Astrocyte of the spinal cord (primary cell): ENCODE results near the gene SLC37A2.

Source experiments
- DNase-seq: peaks from one replicate; pipeline ENCODE4 v3.0.0; 2011; ENCODE audit warnings: low read depth, low spot score
- H3K4me3 ChIP-seq: 2 replicates; pipeline ENCODE4 v1.5.1; 2011; ENCODE audit warnings: low read depth, mild to moderate bottlenecking, low read length, moderate library complexity
- in situ Hi-C: cut with HindIII; loops from 2 replicates; pipeline ENCODE4 v1.10.0; 2017; ENCODE audit warnings: low sequenced_read_pairs
- TF ChIP-seq, protein P1 (sequence below): IDR thresholded peaks from 2 replicates; pipeline ENCODE4 v1.5.1; 2012; ENCODE audit warnings: low read depth, mild to moderate bottlenecking, low read length, inconsistent platforms

SLC37A2 gene

GRCh38 chr11:125078516-125079140 is 15.5 kb downstream of the SLC37A2 start:
- in situ Hi-C loops, result no loop called here
- TF ChIP-seq, protein P1, sequence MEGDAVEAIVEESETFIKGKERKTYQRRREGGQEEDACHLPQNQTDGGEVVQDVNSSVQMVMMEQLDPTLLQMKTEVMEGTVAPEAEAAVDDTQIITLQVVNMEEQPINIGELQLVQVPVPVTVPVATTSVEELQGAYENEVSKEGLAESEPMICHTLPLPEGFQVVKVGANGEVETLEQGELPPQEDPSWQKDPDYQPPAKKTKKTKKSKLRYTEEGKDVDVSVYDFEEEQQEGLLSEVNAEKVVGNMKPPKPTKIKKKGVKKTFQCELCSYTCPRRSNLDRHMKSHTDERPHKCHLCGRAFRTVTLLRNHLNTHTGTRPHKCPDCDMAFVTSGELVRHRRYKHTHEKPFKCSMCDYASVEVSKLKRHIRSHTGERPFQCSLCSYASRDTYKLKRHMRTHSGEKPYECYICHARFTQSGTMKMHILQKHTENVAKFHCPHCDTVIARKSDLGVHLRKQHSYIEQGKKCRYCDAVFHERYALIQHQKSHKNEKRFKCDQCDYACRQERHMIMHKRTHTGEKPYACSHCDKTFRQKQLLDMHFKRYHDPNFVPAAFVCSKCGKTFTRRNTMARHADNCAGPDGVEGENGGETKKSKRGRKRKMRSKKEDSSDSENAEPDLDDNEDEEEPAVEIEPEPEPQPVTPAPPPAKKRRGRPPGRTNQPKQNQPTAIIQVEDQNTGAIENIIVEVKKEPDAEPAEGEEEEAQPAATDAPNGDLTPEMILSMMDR, result no peak
- no peak for DNase-seq

GRCh38 chr11:125079151-125079877 is 16.2 kb downstream of the SLC37A2 start:
- TF ChIP-seq, protein P1, result no peak
- no peak overlapping the region for H3K4me3 ChIP-seq
- peak; percentile 72 for DNase-seq

More at GRCh38 chr11:125078516-125079140, 15.5 kb downstream of the SLC37A2 start:
- H3K4me3 ChIP-seq, result no peak overlapping the region

DNA sequence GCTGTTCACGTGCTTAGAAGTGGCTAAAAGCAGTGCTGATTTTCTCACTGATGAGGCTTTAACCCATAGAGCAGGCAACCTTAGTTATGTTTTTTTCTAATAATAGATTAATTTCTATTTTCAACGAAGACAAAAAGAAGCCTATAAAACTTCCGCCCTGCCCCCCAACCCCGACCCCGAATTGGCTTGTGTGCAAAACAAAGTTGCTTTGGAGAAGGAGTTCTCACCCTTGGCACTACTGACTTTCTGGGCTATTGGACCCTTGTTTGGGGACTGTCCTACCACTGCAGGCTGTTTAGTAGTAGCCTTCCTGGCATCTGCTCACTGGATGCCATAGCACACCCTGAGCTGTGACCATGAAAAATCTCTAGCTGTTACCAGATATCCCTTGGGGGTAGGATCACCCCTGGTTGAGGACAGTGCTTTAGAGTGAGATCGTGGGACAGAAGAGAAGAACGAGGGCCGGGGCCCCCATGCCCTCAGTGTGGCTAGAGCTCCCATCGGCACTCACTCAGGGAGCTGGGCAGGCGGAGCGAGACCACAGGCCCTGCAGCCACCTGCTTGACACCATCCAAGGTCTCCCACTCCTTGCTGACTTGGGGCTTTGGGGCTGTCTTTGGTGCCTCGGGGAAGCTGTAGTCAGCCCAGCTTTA is 16.9 kb downstream of the SLC37A2 start:
- no peak overlapping the region for H3K4me3 ChIP-seq
- in situ Hi-C loops, result no loop called here
- TF ChIP-seq, protein P1, result no peak
- DNase-seq, result no peak

More at GRCh38 chr11:125079151-125079877, 16.2 kb downstream of the SLC37A2 start:
- in situ Hi-C loops, result no loop called here

- DNase-seq, result no peak
- TF ChIP-seq, protein P1, result no peak
- H3K4me3 ChIP-seq, result no peak overlapping the region
- in situ Hi-C loops, result no loop called here
Observed at GRCh38 chr11:125080531-125080911, 17.4 kb downstream of the SLC37A2 start.

- no peak for DNase-seq
- no peak overlapping the region for H3K4me3 ChIP-seq
- TF ChIP-seq, protein P1, result no peak
- in situ Hi-C loops, result no loop called here
Observed at GRCh38 chr11:125081098-125081798, 18.1 kb downstream of the SLC37A2 start.

- in situ Hi-C loops, result no loop called here
- no peak for DNase-seq
- H3K4me3 ChIP-seq, result no peak overlapping the region
- TF ChIP-seq, protein P1, result no peak
Observed at GRCh38 chr11:125082040-125082439, 18.9 kb downstream of the SLC37A2 start.
